Subcutaneous abdominal adipose tissue (tissue), 5 donors: ENCODE data around the gene COL5A3.
A peak's percentile ranks its signal among the peaks of the same experiment; 100 is the strongest.

ENCODE experiments used
- H3K27ac ChIP-seq: one replicate; pipeline ENCODE4 v1.7.0; 2013; ENCODE audit warnings: low read depth, mild to moderate bottlenecking, inconsistent platforms, low read length, moderate library complexity
- H3K27me3 ChIP-seq, 5 donors: one replicate each; pipeline ENCODE4 v1.7.0; 2013; ENCODE audit warnings: low read length in 5 of 5, inconsistent platforms in 1 of 5; ENCODE audit not compliant: control insufficient read depth in 5 of 5, insufficient read depth in 4 of 5
- H3K36me3 ChIP-seq, 5 donors: one replicate each; pipeline ENCODE4 v1.7.0; 2013; ENCODE audit warnings: low read length in 5 of 5; ENCODE audit not compliant: control insufficient read depth in 5 of 5, insufficient read depth in 5 of 5
- H3K4me1 ChIP-seq, 5 donors: one replicate each; pipeline ENCODE4 v1.7.0; 2013; ENCODE audit warnings: low read length in 5 of 5, mild to moderate bottlenecking in 3 of 5, moderate library complexity in 1 of 5; ENCODE audit not compliant: control insufficient read depth in 5 of 5, insufficient read depth in 5 of 5
- H3K4me3 ChIP-seq, 5 donors: one replicate each; pipeline ENCODE4 v1.7.0; 2013; ENCODE audit warnings: low read length in 5 of 5, low read depth in 1 of 5
- H3K9ac ChIP-seq, 5 donors: one replicate each; pipeline ENCODE4 v1.7.0; 2013; ENCODE audit warnings: low read length in 5 of 5, mild to moderate bottlenecking in 4 of 5, moderate library complexity in 3 of 5
- H3K9me3 ChIP-seq, 5 donors: one replicate each; pipeline ENCODE4 v1.7.0; 2013; ENCODE audit warnings: low read length in 5 of 5; ENCODE audit not compliant: control insufficient read depth in 5 of 5
- donor health status: healthy.
- donor health status: healthy.
- donor health status: healthy.
- donor health status: healthy.
- donor health status: healthy.

Gene COL5A3

GRCh38 chr19:9966448-9966847 lies 43.9 kb downstream of the COL5A3 start:
- Histone ChIP-seq H3K27me3 (peaks cover 0 to 6% (median 0%) of the 10 kb centered on the region in 5 donors), H3K36me3 (peaks cover 3 to 91% (median 61%) of the 10 kb centered on the region in 5 donors), H3K4me1 (no peaks in the 10 kb centered on the region), H3K9ac (no peak overlapping the region), H3K9me3 (no peaks in the 10 kb centered on the region), H3K4me3 (no peak overlapping the region), H3K27ac (no peak overlapping the region)

DNA sequence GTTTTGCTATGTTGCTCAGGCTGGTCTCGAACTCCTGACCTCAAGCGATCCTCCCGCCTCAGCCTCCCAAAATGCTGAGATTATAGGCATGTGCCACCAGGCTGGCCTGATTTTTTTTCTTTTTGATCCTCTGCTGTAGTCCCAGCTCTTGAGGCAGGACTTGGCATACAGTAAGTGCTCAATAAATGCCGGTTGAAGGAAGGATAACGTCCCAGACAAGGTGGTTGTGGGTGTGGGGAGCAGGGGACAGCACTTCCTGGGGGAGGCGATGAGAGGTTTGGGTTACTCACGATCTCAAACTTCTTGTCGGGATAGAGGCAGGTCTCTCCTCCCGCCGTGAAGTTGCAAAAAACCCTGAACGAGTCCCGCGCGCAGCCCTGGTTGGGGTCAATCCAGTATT lies 44.3 kb downstream of the COL5A3 start:
- Histone ChIP-seq H3K9me3 (no peaks in the 10 kb centered on the region), H3K27ac (no peak overlapping the region), H3K4me3 (no peak overlapping the region), H3K36me3 (peaks cover 3 to 90% (median 56%) of the 10 kb centered on the region in 5 donors), H3K9ac (no peak overlapping the region), H3K27me3 (peaks cover 0 to 6% (median 0%) of the 10 kb centered on the region in 5 donors), H3K4me1 (no peaks in the 10 kb centered on the region)

GRCh38 chr19:9962623-9963290 lies 47.5 kb downstream of the COL5A3 start:
- Histone ChIP-seq H3K9ac (no peak overlapping the region), H3K4me3 (no peak overlapping the region), H3K27me3 (peaks cover 0 to 6% (median 0%) of the 10 kb centered on the region in 5 donors), H3K27ac (no peak overlapping the region), H3K4me1 (peaks cover 0 to 4% (median 0%) of the 10 kb centered on the region in 5 donors), H3K9me3 (no peaks in the 10 kb centered on the region), H3K36me3 (peaks cover 3 to 80% (median 44%) of the 10 kb centered on the region in 5 donors)

DNA sequence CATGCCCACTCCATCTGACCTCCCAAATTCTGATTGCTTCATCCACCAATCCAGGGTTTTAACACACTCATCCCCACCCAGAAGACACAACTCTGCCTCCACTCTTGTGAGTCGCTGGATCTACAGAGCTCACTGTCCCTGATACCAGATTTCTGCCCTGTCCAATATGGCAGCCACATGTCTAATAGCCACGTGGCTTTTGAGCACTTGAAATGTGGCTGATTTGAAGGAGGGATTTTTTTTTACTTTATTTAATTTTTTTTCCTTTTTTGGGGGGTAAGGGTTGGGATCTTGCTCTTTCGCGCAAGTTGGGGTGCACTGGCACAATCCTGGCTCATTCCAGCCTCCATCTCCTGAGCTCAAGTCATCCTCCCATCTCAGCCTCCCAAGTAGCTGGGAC lies 49.2 kb downstream of the COL5A3 start:
- no peaks in the 10 kb centered on the region for H3K9me3 ChIP-seq
- H3K9ac ChIP-seq: no peak overlapping the region
- no peak overlapping the region for H3K4me3 ChIP-seq
- peaks cover 0 to 4% (median 0%) of the 10 kb centered on the region in 5 donors for H3K4me1 ChIP-seq
- H3K36me3 ChIP-seq: peaks cover 0 to 63% (median 35%) of the 10 kb centered on the region in 5 donors
- no peaks in the 10 kb centered on the region for H3K27me3 ChIP-seq
- H3K27ac ChIP-seq: no peak overlapping the region

GRCh38 chr19:9958379-9958821 lies 51.9 kb downstream of the COL5A3 start:
- no peaks in the 10 kb centered on the region for H3K27me3 ChIP-seq
- H3K9ac ChIP-seq: no peak overlapping the region
- H3K36me3 ChIP-seq: peaks cover 0 to 42% (median 26%) of the 10 kb centered on the region in 5 donors
- H3K4me1 ChIP-seq: peaks cover 0 to 4% (median 0%) of the 10 kb centered on the region in 5 donors
- no peaks in the 10 kb centered on the region for H3K9me3 ChIP-seq
- H3K4me3 ChIP-seq: no peak overlapping the region
- no peak overlapping the region for H3K27ac ChIP-seq

- Histone ChIP-seq H3K9me3 (no peaks in the 10 kb centered on the region), H3K36me3 (peaks cover 0 to 29% (median 17%) of the 10 kb centered on the region in 5 donors), H3K27me3 (no peaks in the 10 kb centered on the region), H3K4me1 (peaks cover 0 to 10% (median 5%) of the 10 kb centered on the region in 5 donors), H3K4me3 (no peak overlapping the region), H3K9ac (no peak overlapping the region), H3K27ac (no peak overlapping the region)
Measured at GRCh38 chr19:9956956-9957355, 53.3 kb downstream of the COL5A3 start.

DNA sequence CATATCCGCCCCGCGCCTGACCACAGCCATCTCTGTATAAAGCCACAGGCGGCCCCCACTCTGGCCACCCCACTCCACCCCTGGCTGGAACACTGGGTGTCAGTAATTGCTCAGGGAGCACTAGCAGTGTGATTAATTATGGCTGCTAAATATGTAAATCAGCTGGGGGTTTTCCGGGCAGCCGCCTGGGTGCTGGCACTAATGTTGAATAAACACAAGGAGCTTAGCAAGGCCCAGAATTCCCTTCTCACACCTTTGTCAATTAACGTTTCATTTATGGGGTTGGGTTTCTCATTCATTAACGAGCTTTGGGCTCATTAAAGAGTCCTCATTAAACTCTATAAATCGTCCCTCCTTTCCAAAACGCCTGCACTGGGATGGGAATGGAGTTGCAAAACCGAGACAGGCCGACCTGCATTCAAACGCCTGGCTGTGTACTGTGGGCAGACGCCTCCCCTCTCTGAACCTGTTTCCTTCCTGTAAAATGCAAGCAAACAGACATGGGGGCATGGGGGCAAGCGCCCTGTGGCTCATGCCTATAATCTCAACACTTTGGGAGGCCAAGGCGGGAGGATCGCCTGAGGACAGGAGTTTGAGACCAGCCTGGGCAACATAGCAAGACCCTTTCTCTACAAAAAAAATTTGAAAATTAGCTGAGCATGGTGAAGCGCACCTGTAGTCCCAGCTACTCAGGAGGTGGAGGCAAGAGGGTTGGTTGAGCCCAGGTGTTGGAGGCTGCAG lies 56.3 kb downstream of the COL5A3 start:
- Histone ChIP-seq H3K36me3 (peaks cover 0 to 6% (median 3%) of the 10 kb centered on the region in 5 donors), H3K27ac (peak overlapping the region; percentile 75), H3K4me1 (peaks cover 0 to 10% (median 5%) of the 10 kb centered on the region in 5 donors), H3K9me3 (no peaks in the 10 kb centered on the region), H3K27me3 (no peaks in the 10 kb centered on the region), H3K9ac (no peak overlapping the region), H3K4me3 (no peak overlapping the region)

DNA sequence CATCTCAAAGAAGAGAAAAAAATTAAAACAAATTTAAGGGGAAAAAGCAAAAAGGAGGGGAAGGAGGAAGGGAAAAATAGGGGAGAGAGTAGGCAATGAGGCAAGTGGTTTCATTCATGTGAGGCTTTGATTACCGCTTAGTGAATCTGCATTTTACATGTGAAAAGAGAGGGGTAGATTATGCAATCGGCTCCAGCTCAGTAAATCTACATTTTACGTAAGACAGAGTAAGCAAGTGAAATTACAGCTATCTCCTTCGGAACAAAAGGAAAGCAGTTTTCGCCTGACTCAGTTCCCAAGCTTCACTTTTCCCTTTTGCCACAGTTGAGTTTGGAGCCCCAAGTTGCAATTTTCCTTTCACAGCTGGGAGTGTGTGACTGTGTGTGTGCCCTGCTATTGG lies 58.0 kb downstream of the COL5A3 start:
- Histone ChIP-seq H3K9ac (peak overlapping the region in 1 of 5 donors; percentile 12), H3K9me3 (peaks cover 0 to 3% (median 0%) of the 10 kb centered on the region in 5 donors), H3K27ac (peak overlapping the region; percentile 75), H3K4me3 (no peak overlapping the region), H3K4me1 (peaks cover 5 to 23% (median 15%) of the 10 kb centered on the region in 5 donors), H3K27me3 (peaks cover 0 to 3% (median 0%) of the 10 kb centered on the region in 5 donors), H3K36me3 (no peaks in the 10 kb centered on the region)

GRCh38 chr19:9947441-9947840 lies 62.9 kb downstream of the COL5A3 start:
- Histone ChIP-seq H3K27ac (peak overlapping the region; percentile 76), H3K4me3 (peak overlapping the region in 1 of 5 donors; percentile 26), H3K4me1 (peaks cover 13 to 40% (median 39%) of the 10 kb centered on the region in 5 donors), H3K36me3 (peaks cover 0 to 4% (median 0%) of the 10 kb centered on the region in 5 donors), H3K9ac (no peak overlapping the region), H3K27me3 (peaks cover 0 to 9% (median 0%) of the 10 kb centered on the region in 5 donors), H3K9me3 (peaks cover 0 to 9% (median 1%) of the 10 kb centered on the region in 5 donors)
